Measurements from ENCODE around the gene CDH4. TPM values are rescaled to one million over a fixed set of nuclear protein-coding genes. Genes with fewer than 3 reads are reported as not detected.

CDH4 gene
- total and polyA plus RNA-seq, 2 of the 4 experiments (the other 2 are of a cell fraction): 1.6 to 3.5 TPM

DNA sequence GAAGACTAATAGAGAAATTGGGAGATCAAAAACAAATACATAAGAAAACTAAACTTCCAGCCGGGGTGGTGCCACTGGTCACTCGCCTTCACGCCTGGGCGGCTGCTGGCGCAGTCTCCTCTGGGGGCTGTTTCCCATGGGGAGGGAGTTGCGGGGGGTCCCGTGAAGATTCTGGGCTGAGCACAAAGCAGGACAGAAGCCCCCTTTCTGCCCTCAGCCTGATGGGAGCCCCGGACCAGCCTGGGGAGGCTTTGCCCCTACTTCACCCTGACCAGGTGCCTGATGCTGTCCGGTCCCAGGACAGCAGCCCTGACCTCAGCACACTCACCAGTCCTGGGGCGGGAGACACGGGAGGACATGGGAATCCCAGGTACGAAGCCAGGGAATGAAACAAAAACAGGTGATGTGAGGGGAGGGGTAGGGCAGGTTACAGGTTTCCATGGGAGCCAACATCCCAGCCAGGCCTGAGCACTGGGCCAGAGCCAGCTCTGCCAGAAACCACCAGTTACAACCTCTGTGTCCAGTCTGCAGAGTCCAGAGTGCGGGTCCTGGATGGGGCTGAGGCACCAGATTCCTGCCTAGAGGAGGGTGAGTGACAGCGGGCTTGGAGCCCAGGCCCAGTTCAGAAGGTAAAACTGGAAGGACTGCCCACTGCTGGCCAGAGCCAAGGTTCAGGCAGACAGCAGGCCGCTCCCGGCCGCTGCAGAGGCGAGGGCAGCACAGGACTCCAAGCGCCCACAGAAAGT, 487.2 kb downstream of the CDH4 start:
- no peak overlapping the region for H4K5ac ChIP-seq (ENCODE audit: low read depth, low read length)
- H3K9me3 ChIP-seq (ENCODE audit: control insufficient read depth, insufficient read depth, low read length): no peaks in the 10 kb centered on the region
- H3K4me2 ChIP-seq (ENCODE audit: low read depth, low read length): no peak overlapping the region
- H4K91ac ChIP-seq (ENCODE audit: insufficient read depth, low read depth, low read length): no peak overlapping the region
- no peak overlapping the region for H2AK5ac ChIP-seq (ENCODE audit: low read depth, low read length)
- no peak overlapping the region for H2BK20ac ChIP-seq (ENCODE audit: low read depth, low read length)
- H3K9ac ChIP-seq (ENCODE audit: low read depth, low read length): no peak overlapping the region
- no peak overlapping the region for H3K27ac ChIP-seq (ENCODE audit: insufficient read depth, low read length)
- WGBS, 2 experiments (ENCODE audit: extremely low coverage in 2 of 2, insufficient read length in 1 of 2): 86% methylated on average over 6 of the region's 19 CpGs; no CpG with 5 or more reads in 1 of the 2 experiments
- ATAC-seq (ENCODE audit: low read depth) (no peak), DNase-seq (no peak)
- no TSS peak for BruUV-seq (replicated peaks)
- ChIA-PET POLR2A (ENCODE audit: unreplicated experiment) (no interaction called here), CTCF (no interaction called here)
- no peak overlapping the region for H2AK9ac ChIP-seq (replicated peaks; ENCODE audit: low read depth, low read length, poor library complexity)
- H2BK120ac ChIP-seq (ENCODE audit: low read depth, low read length): no peak overlapping the region
- TF ChIP-seq RFX5 (IDR thresholded peaks at IDR 0.05; ENCODE audit: low read depth, low read length) (no peak), MXI1 (IDR thresholded peaks at IDR 0.05; ENCODE audit: borderline replicate concordance, low read depth, low read length) (no peak), SMC3 (IDR thresholded peaks at IDR 0.05; ENCODE audit: low read depth, low read length) (no peak), MAFK (IDR thresholded peaks at IDR 0.05; ENCODE audit: low read depth, low read length) (no peak), NFE2L2 (IDR thresholded peaks at IDR 0.05; ENCODE audit: low read depth, low read length) (no peak)
- TF ChIP-seq, protein P1, sequence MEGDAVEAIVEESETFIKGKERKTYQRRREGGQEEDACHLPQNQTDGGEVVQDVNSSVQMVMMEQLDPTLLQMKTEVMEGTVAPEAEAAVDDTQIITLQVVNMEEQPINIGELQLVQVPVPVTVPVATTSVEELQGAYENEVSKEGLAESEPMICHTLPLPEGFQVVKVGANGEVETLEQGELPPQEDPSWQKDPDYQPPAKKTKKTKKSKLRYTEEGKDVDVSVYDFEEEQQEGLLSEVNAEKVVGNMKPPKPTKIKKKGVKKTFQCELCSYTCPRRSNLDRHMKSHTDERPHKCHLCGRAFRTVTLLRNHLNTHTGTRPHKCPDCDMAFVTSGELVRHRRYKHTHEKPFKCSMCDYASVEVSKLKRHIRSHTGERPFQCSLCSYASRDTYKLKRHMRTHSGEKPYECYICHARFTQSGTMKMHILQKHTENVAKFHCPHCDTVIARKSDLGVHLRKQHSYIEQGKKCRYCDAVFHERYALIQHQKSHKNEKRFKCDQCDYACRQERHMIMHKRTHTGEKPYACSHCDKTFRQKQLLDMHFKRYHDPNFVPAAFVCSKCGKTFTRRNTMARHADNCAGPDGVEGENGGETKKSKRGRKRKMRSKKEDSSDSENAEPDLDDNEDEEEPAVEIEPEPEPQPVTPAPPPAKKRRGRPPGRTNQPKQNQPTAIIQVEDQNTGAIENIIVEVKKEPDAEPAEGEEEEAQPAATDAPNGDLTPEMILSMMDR (conservative IDR thresholded peaks at IDR 0.05; ENCODE audit: low read depth, low read length): no peak
- no peak overlapping the region for H2AFZ ChIP-seq (replicated peaks; ENCODE audit: low read length, poor library complexity)
- H3K23ac ChIP-seq (ENCODE audit: low read depth, low read length): no peak overlapping the region
- H3K4me1 ChIP-seq (ENCODE audit: control insufficient read depth, insufficient read depth, low read length): no peaks in the 10 kb centered on the region
- intact Hi-C loops (cut with micrococcal nuclease): no loop called here
- no peaks in the 10 kb centered on the region for H3K36me3 ChIP-seq (ENCODE audit: control insufficient read depth, insufficient read depth, low read length)
- dilution Hi-C loops (cut with HindIII; ENCODE audit: low sequenced_read_pairs, unreplicated experiment): no loop called here
- H3K79me1 ChIP-seq (ENCODE audit: low read depth in 1 of 2, low read length in 2 of 2): no peaks in the 10 kb centered on the region
- H3K4ac ChIP-seq (ENCODE audit: low read depth, low read length): no peak overlapping the region
- H2BK15ac ChIP-seq (ENCODE audit: low read depth, low read length): no peak overlapping the region
- H3K9me1 ChIP-seq (ENCODE audit: insufficient read depth, low read length): no peaks in the 10 kb centered on the region
- H4K20me1 ChIP-seq (ENCODE audit: insufficient read depth, low read length): no peaks in the 10 kb centered on the region
- no peak overlapping the region for H2BK5ac ChIP-seq (ENCODE audit: low read depth, low read length, poor library complexity, severe bottlenecking)
- no peak overlapping the region for H4K8ac ChIP-seq (ENCODE audit: low read depth in 2 of 2, low read length in 2 of 2)
- peaks cover 3% of the 10 kb centered on the region; the same call in 1 of the 2 replicates for H3K27me3 ChIP-seq (ENCODE audit: control insufficient read depth, insufficient read depth, low read length)
- H3K14ac ChIP-seq (replicated peaks; ENCODE audit: low read depth, low read length): no peak overlapping the region
- in situ Hi-C loops (cut with MboI; ENCODE audit: low sequenced_read_pairs): no loop called here
- H3K56ac ChIP-seq (ENCODE audit: extremely low read depth, insufficient read depth, low read length): no peak overlapping the region
- H3K4me3 ChIP-seq (ENCODE audit: insufficient read depth, low read depth, low read length): no peak overlapping the region
- H3K18ac ChIP-seq (ENCODE audit: low read depth, low read length): no peak overlapping the region

Data from IMR-90 (cell line).